HG03558 (cell line): ENCODE results near the gene HTR3B.
"Not testable (repeated sequence)": the region's sequence is repeated elsewhere in the genome, so short reads cannot be mapped to it uniquely, and the experiment has no call there.

Experiments
- ATAC-seq: cut with Tn5 transposase; IDR thresholded peaks from one replicate; pipeline ENCODE4 v1.9.1; 2021; ENCODE audit warnings: moderate number of reproducible peaks; ENCODE audit not compliant: unreplicated experiment; ENCODE audit errors: extremely low read depth

Gene HTR3B

GRCh38 chr11:113935858-113936257, 31.3 kb downstream of the HTR3B start:
- ATAC-seq = no peak

DNA sequence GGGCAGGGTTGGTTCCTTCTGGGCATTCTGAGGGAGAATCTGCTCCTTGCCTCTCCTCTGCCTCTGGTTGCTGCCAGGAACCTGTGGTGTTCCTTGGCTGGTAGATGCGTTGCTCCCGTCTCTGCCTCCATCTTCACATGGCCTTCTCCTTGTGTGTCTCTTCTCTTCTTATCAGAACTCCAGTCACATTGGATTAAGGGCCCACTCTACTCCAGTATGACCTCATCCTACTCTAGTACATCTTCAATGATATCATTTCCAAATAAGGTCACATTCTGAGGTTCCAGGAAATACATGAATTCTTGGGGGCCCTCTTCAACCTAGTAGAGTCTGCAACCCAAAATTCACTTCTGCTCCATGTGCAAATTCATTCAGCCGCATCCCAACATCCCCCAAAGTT, 33.3 kb downstream of the HTR3B start:
- no peak for ATAC-seq

- no peak for ATAC-seq
Observed at GRCh38 chr11:113942256-113942655, 37.7 kb downstream of the HTR3B start.

- not testable (repeated sequence) for ATAC-seq
Observed at GRCh38 chr11:113946162-113946561, 41.6 kb downstream of the HTR3B start.

- no peak for ATAC-seq
Observed at GRCh38 chr11:113947994-113948393, 43.4 kb downstream of the HTR3B start.

DNA sequence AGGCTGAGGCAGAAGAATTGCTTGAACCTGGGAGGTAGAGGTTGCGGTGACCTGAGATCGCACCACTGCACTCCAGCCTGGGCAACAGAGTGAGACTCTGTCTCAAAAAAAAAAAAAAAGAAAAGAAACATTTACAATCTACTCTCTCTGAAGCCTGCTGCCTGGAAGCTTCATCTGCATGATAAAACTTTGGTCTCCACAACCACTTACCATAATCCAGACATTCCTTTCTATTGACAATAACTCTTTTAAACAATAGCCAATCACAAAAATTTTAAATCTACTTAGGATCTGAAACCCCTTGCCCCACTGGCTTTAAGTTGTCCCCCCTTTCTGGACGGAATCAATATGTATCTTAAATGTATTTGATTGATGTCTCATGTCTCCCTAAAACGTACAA, 45.3 kb downstream of the HTR3B start:
- no peak for ATAC-seq

DNA sequence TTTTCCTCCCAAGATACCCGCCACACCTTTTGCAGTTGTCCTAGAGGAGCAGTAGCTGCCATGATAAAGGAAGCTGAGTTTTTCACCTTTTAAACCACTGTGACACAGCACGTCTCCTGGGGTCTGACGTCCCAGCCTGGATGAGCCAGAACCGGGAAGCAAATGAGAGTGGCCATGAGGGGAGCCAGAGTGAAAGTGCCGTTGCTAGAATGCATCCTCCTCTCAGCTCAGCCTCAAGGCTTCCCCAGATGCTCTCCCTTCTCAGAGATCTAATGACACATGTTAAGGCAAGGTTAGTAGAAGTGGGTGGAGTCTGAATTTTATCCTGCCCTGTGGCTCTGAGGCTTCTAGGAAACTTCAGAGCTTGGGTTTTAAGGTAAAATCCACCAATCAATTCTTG, 46.9 kb downstream of the HTR3B start:
- ATAC-seq = no peak

- ATAC-seq = no peak
Observed at GRCh38 chr11:113952070-113952469, 47.5 kb downstream of the HTR3B start.

- ATAC-seq = no peak
Observed at GRCh38 chr11:113952588-113952987, 48.0 kb downstream of the HTR3B start.

DNA sequence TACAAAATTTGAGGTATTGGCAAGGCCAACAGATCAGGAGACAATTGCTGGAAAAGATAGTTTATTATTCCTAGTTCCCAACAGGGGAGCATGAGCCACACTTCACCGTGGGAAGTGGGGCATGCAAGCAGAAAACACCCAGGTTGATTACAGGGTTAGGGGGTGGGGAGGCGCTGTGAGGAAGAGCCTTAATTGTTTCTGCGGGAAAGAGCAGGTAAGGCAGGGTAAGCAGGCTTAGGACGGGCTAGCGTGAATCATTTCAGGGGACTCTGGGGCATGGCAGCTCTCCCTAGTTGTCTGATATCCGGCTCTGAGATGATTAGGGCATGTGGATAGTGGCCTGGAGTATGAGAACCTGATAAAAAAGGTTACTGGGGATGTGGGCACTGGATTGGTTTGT, 49.6 kb downstream of the HTR3B start:
- ATAC-seq = no peak

GRCh38 chr11:113956986-113957385, 52.4 kb downstream of the HTR3B start:
- ATAC-seq = no peak

GRCh38 chr11:113960702-113961330, 56.2 kb downstream of the HTR3B start:
- no peak for ATAC-seq

DNA sequence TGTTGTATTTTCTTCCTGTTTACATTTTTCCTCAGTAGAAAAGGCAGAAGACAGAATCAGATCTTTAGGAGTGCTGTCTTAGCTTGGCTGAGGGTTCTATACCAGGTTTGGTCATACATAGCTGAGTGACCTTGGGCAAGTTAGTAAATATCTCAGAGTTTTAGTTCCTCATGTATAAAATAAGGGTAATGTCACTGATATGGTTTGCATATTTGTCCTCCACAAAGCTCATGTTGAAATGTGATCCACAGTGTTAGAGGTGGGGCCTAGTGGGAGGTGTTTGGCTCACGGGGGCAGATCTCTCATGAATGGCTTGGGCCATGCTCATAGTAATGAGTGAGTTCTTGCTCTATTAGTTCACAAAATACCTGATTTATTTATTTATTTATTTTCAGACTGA, 62.8 kb downstream of the HTR3B start:
- ATAC-seq = no peak

DNA sequence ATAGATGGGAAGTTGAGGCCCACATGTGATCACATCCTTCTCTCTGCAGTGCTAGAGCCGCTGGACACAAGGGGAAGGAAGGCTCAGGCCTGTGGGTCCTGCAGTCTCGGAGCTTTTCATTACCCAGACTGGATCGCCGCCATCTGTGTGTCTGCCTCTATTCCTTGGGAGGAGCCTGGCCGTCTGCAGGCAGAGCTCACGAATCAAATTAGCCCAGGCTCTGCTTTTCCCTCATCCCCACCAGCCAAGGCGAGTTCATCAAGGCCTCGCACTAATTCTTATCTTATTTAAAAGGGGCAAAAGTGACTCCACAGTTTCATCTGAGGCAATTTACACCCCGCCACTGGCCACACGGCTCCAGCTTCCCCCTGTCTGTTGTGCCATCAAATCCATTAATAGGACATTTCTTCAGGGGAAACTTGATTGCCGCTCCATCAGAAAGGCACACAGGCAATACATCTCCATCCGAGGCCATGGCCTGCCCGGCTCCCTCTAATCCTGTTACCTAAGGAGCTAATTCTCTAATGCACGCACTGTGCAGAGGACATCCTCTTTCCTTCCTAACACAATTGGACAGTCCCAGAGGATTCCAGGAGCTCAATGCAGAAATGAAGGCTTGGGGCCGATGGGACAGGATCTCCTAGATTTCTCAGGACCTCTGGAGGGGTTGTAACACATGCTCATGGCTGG, 67.1 kb downstream of the HTR3B start:
- ATAC-seq = no peak

- ATAC-seq = no peak
Observed at GRCh38 chr11:113974741-113975470, 70.3 kb downstream of the HTR3B start, which contains the start of gene HTR3A. Gene HTR3A, plus strand, starts transcription at chr11:113975108. Its CDS starts 218 bp downstream, at chr11:113975326.

- no peak for ATAC-seq
Observed at GRCh38 chr11:113977071-113977490, 72.5 kb downstream of the HTR3B start.

DNA sequence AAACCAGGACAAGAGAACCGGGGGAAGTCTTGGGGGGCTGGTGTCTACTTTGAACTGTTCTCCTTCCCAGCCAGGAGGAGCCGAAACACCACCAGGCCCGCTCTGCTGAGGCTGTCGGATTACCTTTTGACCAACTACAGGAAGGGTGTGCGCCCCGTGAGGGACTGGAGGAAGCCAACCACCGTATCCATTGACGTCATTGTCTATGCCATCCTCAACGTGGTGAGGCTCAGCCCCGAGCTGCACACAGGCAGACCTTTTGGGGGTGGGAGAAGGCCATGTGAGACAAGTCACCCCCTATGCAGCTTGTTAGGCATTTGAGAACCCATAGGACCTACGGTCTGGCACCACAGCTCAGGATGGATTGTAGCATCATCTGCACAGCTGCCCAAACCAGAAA, 73.1 kb downstream of the HTR3B start:
- no peak for ATAC-seq

GRCh38 chr11:113979431-113979830, 74.8 kb downstream of the HTR3B start:
- no peak for ATAC-seq

GRCh38 chr11:113980785-113981184, 76.2 kb downstream of the HTR3B start:
- ATAC-seq = no peak

DNA sequence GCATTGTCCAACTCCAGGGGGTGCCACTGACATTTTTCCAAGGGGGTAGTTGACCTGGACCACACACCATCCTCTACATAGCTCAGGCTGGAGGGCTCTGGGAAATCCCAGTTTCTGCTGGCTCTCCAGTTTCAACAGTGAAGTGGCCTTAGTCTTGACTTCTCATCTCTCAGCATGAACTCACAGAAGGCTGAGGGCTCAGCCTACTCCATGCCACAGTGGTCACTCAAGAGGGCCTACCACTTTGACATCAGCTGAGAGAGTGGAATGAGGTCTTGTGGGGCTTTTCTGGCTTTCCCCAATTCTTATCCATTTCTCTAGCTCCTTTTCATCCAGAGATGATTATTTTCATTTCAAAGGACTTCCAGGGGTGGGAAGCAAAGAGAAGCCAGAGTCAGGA, 77.7 kb downstream of the HTR3B start:
- ATAC-seq = no peak

GRCh38 chr11:113984781-113985180, 80.2 kb downstream of the HTR3B start:
- ATAC-seq = no peak
